Activated naive CD8-positive, alpha-beta T cell treated with anti-CD3 and anti-CD28 coated beads, Interleukin-2, amount 10 ng/mL, durations not matched to agents 7 days and 5 days (primary cell): ENCODE results near the gene GJC2. TPM values are rescaled to one million over a fixed set of nuclear protein-coding genes. Genes with fewer than 3 reads are reported as not detected.
"Not testable (repeated sequence)": the region's sequence is repeated elsewhere in the genome, so short reads cannot be mapped to it uniquely, and the experiment has no call there.

ENCODE experiments used
- ATAC-seq: fragments of 150-1000 bp; cut with Tn5 transposase; one replicate; pipeline ENCODE4 v1.10.0; 2021; ENCODE audit warnings: low read depth, moderate library complexity
- POLR2A ChIA-PET: fragments of 350-600 bp; sonication (Branson Sonifier 250); formaldehyde crosslinking; loops from one replicate; lab custom pipeline; 2021; ENCODE audit warnings: antibody characterized with exemption; lab: Charles Lee
- DNase-seq: peaks from one replicate; pipeline ENCODE4 v3.0.0; 2021
- H3K27ac Mint-ChIP-seq: one replicate; pipeline ENCODE4 v1.8.0; 2022; ENCODE audit warnings: mild to moderate bottlenecking, mixed read lengths
- H3K27me3 Mint-ChIP-seq: one replicate; pipeline ENCODE4 v1.8.0; 2022; ENCODE audit warnings: mild to moderate bottlenecking, moderate library complexity, mixed read lengths
- H3K36me3 Mint-ChIP-seq: one replicate; pipeline ENCODE4 v1.8.0; 2021; ENCODE audit warnings: mild to moderate bottlenecking, mixed read lengths
- H3K4me1 Mint-ChIP-seq: one replicate; pipeline ENCODE4 v1.8.0; 2021; ENCODE audit warnings: mixed read lengths
- H3K4me3 Mint-ChIP-seq: one replicate; pipeline ENCODE4 v1.8.0; 2022; ENCODE audit warnings: mild to moderate bottlenecking, moderate library complexity, mixed read lengths
- H3K9me3 Mint-ChIP-seq: one replicate; pipeline ENCODE4 v1.8.0; 2021; ENCODE audit warnings: mixed read lengths
- total RNA-seq, 2 experiments: library from RNA; stranded (reverse); gene quantifications; one replicate each; pipeline ENCODE4 v1.2.3, GENCODE V29; 2021

GJC2 gene
- total RNA-seq, 2 experiments from 2014 or later = 6.2 to 7.7 TPM

- Mint-ChIP-seq H3K4me3 (peak overlapping the region; percentile 86), H3K9me3 (no peaks in the 10 kb centered on the region), H3K27me3 (no peaks in the 10 kb centered on the region), H3K4me1 (peaks cover 31% of the 10 kb centered on the region), H3K27ac (peak overlapping the region; percentile 94), H3K36me3 (no peaks in the 10 kb centered on the region)
- POLR2A ChIA-PET = interaction anchor here (0.8 to 3.3 kb wide), 10 partner anchors 10 to 297 kb away, joined by 3 to 62 read pairs (median 7); partner anchors contain the start of genes GUK1 and TRIM11
- DNase-seq = no peak
- peak; percentile 2 for ATAC-seq
Observed at GRCh38 chr1:228166170-228166936, 16.6 kb downstream of the GJC2 start.

GRCh38 chr1:228168563-228169270 lies 19.0 kb downstream of the GJC2 start:
- H3K27me3 Mint-ChIP-seq = no peaks in the 10 kb centered on the region
- ATAC-seq (no peak), DNase-seq (no peak)
- H3K4me1 Mint-ChIP-seq = peaks cover 18% of the 10 kb centered on the region
- no peak overlapping the region for H3K27ac Mint-ChIP-seq
- no peak overlapping the region for H3K4me3 Mint-ChIP-seq
- H3K36me3 Mint-ChIP-seq = no peaks in the 10 kb centered on the region
- no peaks in the 10 kb centered on the region for H3K9me3 Mint-ChIP-seq
- POLR2A ChIA-PET = no interaction called here

DNA sequence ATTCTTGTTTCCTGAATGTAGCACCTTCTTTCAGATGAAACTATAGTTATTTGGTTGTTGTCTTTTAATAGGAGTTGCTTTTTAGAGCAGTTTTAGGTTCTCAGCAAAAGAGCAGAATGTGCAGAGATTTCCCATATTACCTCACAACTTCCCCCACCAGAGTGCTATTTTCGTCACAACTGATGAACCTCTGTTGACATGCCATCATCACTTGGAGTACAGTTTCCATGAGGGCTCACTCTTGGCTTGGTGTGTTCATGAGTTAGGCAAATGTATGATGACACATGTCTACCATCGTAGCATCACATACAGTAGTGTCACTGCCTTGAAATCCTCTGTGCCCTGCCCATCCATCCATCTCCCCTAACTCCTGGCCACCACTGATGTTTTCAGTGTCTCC lies 19.6 kb downstream of the GJC2 start:
- POLR2A ChIA-PET = no interaction called here
- ATAC-seq = no peak
- no peaks in the 10 kb centered on the region for H3K9me3 Mint-ChIP-seq
- H3K4me3 Mint-ChIP-seq = no peak overlapping the region
- DNase-seq = no peak
- no peaks in the 10 kb centered on the region for H3K36me3 Mint-ChIP-seq
- H3K27ac Mint-ChIP-seq = no peak overlapping the region
- no peaks in the 10 kb centered on the region for H3K27me3 Mint-ChIP-seq
- H3K4me1 Mint-ChIP-seq = peaks cover 15% of the 10 kb centered on the region

GRCh38 chr1:228170666-228171065 lies 20.9 kb downstream of the GJC2 start:
- POLR2A ChIA-PET = no interaction called here
- Mint-ChIP-seq H3K36me3 (no peaks in the 10 kb centered on the region), H3K9me3 (no peaks in the 10 kb centered on the region), H3K27ac (peak overlapping the region; percentile 42), H3K4me1 (peaks cover 10% of the 10 kb centered on the region), H3K4me3 (no peak overlapping the region), H3K27me3 (no peaks in the 10 kb centered on the region)
- ATAC-seq (no peak), DNase-seq (no peak)

DNA sequence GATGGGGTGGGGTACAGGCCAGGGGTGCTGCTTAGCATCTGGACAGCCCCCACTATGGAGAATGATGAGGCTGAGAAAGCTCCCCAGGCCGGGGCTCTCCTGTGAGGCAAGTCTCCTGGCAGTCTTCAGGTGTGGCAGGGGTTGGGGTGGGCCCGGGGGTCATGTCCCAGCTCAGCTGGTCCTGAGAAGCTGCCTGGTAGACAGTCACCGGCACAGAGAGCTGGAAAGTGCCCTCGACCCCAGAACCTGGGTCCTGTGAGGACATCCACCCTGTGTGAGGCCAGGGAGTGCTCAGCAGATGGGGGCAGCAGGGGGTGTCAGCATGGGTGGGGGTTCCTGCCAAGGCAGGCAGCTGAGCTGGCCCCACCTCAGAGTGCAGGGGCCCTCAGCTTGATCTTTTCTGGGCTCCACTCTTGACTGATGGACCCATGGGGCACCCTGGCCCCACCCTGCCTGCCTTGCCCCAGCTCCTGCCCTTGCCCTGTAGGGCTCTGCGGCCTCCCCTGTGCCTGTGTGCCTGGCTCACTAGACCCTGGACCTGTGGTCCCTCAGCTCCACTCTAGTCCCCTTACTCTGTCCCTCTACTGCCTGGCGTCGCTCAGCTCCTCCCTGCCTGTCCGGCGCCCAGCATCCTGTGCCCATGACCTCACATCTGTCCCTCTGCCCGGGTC lies 21.6 kb downstream of the GJC2 start:
- POLR2A ChIA-PET = interaction anchor here (0.6 to 0.8 kb wide), 2 partner anchors 9 to 23 kb away, joined by 4 read pairs; no protein-coding TSS in a partner anchor
- no peak overlapping the region for H3K4me3 Mint-ChIP-seq
- no peaks in the 10 kb centered on the region for H3K27me3 Mint-ChIP-seq
- no peaks in the 10 kb centered on the region for H3K36me3 Mint-ChIP-seq
- H3K27ac Mint-ChIP-seq = no peak overlapping the region
- no peaks in the 10 kb centered on the region for H3K9me3 Mint-ChIP-seq
- H3K4me1 Mint-ChIP-seq = peaks cover 10% of the 10 kb centered on the region
- DNase-seq = no peak
- ATAC-seq = no peak

- ATAC-seq (no peak), DNase-seq (no peak)
- Mint-ChIP-seq H3K9me3 (no peaks in the 10 kb centered on the region), H3K27ac (no peak overlapping the region), H3K27me3 (no peaks in the 10 kb centered on the region), H3K4me1 (peaks cover 5% of the 10 kb centered on the region), H3K36me3 (no peaks in the 10 kb centered on the region), H3K4me3 (no peak overlapping the region)
- POLR2A ChIA-PET = interaction anchor here (0.6 kb wide), 1 partner anchor 1373 kb away, joined by 4 read pairs; no protein-coding TSS in a partner anchor
Observed at GRCh38 chr1:228172591-228173527, 23.1 kb downstream of the GJC2 start.

DNA sequence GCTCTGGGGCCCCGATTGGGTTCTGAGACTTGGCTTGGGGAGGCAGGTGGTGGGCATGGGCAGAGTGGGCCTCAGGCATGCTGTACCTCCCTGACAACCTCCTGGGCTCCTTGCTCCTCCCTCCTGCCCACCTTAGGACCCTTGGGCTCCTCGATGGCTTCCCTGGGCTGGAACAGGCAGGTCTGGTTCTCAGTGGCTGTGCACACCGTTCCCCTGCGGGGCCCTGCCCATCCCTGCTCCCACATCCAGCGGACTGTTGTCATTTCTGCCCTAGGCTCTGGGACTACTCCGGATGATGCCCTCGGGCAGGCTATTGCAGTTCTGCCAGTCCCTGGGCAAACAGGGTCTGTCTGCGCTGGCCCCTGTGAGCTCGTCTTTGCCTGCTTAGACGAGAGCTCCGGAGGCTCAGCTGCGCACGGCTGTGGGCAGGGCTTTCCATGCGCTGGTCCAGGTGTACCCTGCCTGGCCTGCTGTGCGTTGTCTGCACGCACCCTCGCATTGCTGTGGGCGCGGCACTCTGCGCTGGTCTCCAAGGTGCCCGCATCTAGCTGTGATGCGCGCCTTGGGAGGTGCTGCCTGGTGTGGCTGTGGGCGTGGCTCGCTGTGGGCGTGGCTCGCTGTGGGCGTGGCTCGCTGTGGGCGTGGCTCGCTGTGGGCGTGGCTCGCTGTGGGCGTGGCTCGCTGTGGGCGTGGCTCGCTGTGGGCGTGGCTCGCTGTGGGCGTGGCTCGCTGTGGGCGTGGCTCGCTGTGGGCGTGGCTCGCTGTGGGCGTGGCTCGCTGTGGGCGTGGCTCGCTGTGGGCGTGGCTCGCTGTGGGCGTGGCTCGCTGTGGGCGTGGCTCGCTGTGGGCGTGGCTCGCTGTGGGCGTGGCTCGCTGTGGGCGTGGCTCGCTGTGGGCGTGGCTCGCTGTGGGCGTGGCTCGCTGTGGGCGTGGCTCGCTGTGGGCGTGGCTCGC lies 24.1 kb downstream of the GJC2 start:
- not testable (repeated sequence) for DNase-seq, H3K36me3 Mint-ChIP-seq, H3K4me1 Mint-ChIP-seq, H3K4me3 Mint-ChIP-seq, ATAC-seq, H3K9me3 Mint-ChIP-seq, H3K27me3 Mint-ChIP-seq, H3K27ac Mint-ChIP-seq
- POLR2A ChIA-PET = interaction anchor here (0.6 kb wide), 1 partner anchor 1374 kb away, joined by 4 read pairs; no protein-coding TSS in a partner anchor

DNA sequence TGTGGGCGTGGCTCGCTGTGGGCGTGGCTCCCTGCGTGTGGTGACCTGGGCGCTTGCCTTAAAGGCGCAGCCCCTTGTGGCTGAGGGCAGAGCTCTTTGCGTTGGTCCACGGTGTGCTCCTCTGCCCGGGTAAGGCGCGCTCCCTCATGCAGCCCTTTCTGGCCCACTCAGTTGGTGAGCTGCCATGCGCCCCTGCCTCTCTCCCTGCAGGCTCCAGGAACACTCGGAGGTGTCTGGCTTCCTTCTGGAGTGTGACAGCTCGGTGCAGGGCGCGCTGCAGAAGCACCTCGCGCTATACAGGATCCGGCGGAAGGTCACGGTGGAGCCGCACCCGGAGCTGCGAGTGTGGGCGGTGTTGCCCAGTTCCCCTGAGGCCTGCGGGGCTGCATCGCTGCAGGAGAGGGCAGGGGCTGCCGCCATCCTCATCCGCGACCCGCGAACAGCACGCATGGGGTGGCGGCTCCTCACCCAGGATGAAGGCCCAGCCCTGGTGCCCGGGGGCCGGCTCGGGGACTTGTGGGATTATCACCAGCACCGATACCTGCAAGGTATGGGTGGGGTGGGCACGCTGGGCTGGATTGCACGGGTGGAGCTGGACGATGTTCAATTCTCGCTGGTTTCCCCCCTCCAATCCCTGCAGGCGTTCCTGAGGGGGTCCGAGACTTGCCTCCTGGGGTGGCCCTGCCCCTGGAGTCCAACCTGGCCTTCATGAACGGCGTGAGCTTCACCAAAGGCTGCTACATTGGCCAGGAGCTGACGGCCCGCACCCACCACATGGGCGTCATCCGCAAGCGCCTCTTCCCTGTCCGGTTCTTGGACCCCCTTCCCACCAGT lies 25.0 kb downstream of the GJC2 start:
- H3K4me3 Mint-ChIP-seq = no peak overlapping the region
- POLR2A ChIA-PET = no interaction called here
- H3K27me3 Mint-ChIP-seq = no peaks in the 10 kb centered on the region
- H3K27ac Mint-ChIP-seq = no peak overlapping the region
- H3K36me3 Mint-ChIP-seq = no peaks in the 10 kb centered on the region
- H3K9me3 Mint-ChIP-seq = no peaks in the 10 kb centered on the region
- no peak for DNase-seq
- ATAC-seq = no peak
- H3K4me1 Mint-ChIP-seq = peaks cover 2% of the 10 kb centered on the region

DNA sequence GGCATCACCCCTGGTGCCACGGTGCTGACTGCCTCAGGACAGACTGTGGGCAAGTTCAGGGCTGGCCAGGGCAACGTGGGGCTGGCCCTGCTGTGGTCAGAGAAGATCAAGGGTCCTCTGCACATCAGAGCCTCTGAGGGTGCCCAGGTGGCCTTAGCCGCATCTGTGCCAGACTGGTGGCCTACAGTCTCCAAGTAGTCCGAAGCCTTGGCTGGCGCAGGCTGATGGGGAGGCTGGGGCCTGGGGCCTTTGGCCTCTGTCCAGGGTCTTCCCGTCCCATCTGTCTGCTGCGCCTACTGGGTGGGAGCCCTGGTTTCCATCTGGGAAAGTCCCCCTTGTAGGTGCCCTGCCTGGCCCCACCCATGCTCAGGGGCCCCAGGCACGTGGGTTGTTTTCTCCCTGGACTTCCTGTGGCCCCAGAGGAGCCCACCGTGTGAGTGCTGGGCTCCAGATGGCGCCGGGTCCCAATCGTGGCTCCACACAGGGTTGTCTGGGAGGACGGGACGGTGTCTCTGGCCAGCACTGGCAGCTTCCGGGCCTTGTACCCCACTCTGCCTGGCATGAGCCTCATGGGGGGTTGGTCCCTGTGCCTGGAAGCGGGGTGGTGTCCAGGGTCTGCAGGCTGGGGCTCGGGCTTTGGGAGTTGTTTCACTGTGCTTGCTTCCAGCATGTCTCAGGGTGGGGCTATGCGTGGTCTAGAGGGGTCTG lies 25.7 kb downstream of the GJC2 start:
- no peak overlapping the region for H3K27ac Mint-ChIP-seq

DNA sequence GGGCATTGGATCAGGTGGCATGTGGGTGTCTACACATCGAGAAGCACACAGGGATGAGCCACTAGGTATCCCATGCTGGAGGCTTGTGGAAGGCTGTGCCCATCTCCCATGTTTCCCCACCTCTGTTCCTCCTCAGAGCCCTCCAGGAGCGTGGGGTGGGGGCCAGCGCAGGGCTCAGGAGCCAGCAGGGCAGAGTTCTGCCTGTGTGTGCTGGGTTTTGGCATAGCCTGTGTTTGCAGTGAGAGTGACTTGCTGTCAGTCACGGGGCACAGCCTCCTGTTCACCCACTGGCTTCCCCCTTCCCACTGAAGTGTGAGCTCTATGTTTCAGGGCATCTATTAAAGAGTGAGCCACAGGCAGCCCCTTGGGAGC lies 26.3 kb downstream of the GJC2 start:
- DNase-seq (no peak), ATAC-seq (no peak)
- H3K27me3 Mint-ChIP-seq = no peaks in the 10 kb centered on the region
- POLR2A ChIA-PET = no interaction called here
- no peaks in the 10 kb centered on the region for H3K36me3 Mint-ChIP-seq
- H3K4me1 Mint-ChIP-seq = peaks cover 2% of the 10 kb centered on the region
- H3K9me3 Mint-ChIP-seq = no peaks in the 10 kb centered on the region
- H3K27ac Mint-ChIP-seq = no peak overlapping the region
- no peak overlapping the region for H3K4me3 Mint-ChIP-seq

More for the DNA sequence above, 25.7 kb downstream of the GJC2 start:
- no peaks in the 10 kb centered on the region for H3K36me3 Mint-ChIP-seq
- no peak overlapping the region for H3K4me3 Mint-ChIP-seq
- peaks cover 2% of the 10 kb centered on the region for H3K4me1 Mint-ChIP-seq
- ATAC-seq = no peak
- POLR2A ChIA-PET = no interaction called here
- no peaks in the 10 kb centered on the region for H3K9me3 Mint-ChIP-seq
- H3K27me3 Mint-ChIP-seq = no peaks in the 10 kb centered on the region
- DNase-seq = no peak
